ENCODE data around the gene CTNNA2. TPM values are rescaled to one million over a fixed set of nuclear protein-coding genes. Genes with fewer than 3 reads are reported as not detected.

Gene CTNNA2
- total RNA-seq, 1 experiment from 2014 or later, result not detected

- Histone ChIP-seq H2AFZ (no peak overlapping the region), H3K36me3 (ENCODE audit: low read depth) (no peaks in the 10 kb centered on the region), H3K9me2 (ENCODE audit: insufficient read depth) (no peaks in the 10 kb centered on the region), H3K9me3 (ENCODE audit: insufficient read depth, low read depth) (no peaks in the 10 kb centered on the region), H3K4me1 (replicated peaks; ENCODE audit: insufficient read depth) (no peaks in the 10 kb centered on the region), H3K27me3 (ENCODE audit: insufficient read depth, low read depth) (peaks cover 5% of the 10 kb centered on the region), H3K4me3 (no peak overlapping the region), H4K20me1 (ENCODE audit: insufficient read depth) (no peaks in the 10 kb centered on the region), H3F3A (ENCODE audit: insufficient read depth, low read depth) (no peaks in the 10 kb centered on the region), H3K79me2 (ENCODE audit: low read depth) (no peaks in the 10 kb centered on the region), H3K27ac (no peak overlapping the region), H3K4me2 (no peak overlapping the region)
- BruUV-seq (replicated peaks), result no TSS peak
- DNase-seq, result no peak
- POLR2A ChIA-PET (ENCODE audit: unreplicated experiment), result no interaction called here
- intact Hi-C loops (cut with micrococcal nuclease; ENCODE audit: unreplicated experiment), result no loop called here
- no peak for TF ChIP-seq CTCF (conservative IDR thresholded peaks at IDR 0.05)
- no peak for TF ChIP-seq EZH2 (IDR thresholded peaks at IDR 0.05; ENCODE audit: low read depth)
- CTCF ChIA-PET, result no interaction called here
Measured at GRCh38 chr2:80351231-80351630, 838.4 kb downstream of the CTNNA2 start.

DNA sequence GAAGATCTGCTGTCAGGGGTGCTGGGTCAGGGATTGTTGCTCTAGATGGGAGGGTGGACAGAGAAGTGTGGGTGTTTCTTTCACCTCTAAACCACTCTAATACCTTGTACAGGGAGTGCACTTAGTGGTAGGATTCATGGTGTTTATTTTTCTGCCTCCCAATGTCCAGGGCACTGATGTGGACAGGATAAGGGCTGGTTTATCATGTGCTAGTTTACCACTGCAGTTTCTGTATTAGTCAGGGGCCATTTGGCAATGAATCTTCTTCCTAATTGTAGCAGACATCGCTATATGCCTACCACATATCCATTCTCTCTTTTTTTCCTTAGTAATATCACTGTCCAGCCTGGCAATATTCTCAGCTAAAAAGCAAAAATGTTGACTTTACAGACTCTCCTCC lies 842.0 kb downstream of the CTNNA2 start:
- peaks cover 5% of the 10 kb centered on the region for H3K27me3 ChIP-seq (ENCODE audit: insufficient read depth, low read depth)
- POLR2A ChIA-PET (ENCODE audit: unreplicated experiment), result no interaction called here
- CTCF ChIA-PET, result no interaction called here
- H2AFZ ChIP-seq, result no peak overlapping the region
- H3K27ac ChIP-seq, result no peak overlapping the region
- no peak for DNase-seq
- H3K36me3 ChIP-seq (ENCODE audit: low read depth), result no peaks in the 10 kb centered on the region
- H3K4me1 ChIP-seq (replicated peaks; ENCODE audit: insufficient read depth), result no peaks in the 10 kb centered on the region
- TF ChIP-seq CTCF (conservative IDR thresholded peaks at IDR 0.05), result no peak
- no TSS peak for BruUV-seq (replicated peaks)
- H4K20me1 ChIP-seq (ENCODE audit: insufficient read depth), result no peaks in the 10 kb centered on the region
- H3K9me3 ChIP-seq (ENCODE audit: insufficient read depth, low read depth), result no peaks in the 10 kb centered on the region
- H3F3A ChIP-seq (ENCODE audit: insufficient read depth, low read depth), result no peaks in the 10 kb centered on the region
- no peak overlapping the region for H3K4me3 ChIP-seq
- no peaks in the 10 kb centered on the region for H3K9me2 ChIP-seq (ENCODE audit: insufficient read depth)
- H3K79me2 ChIP-seq (ENCODE audit: low read depth), result no peaks in the 10 kb centered on the region
- H3K4me2 ChIP-seq, result no peak overlapping the region
- intact Hi-C loops (cut with micrococcal nuclease; ENCODE audit: unreplicated experiment), result no loop called here

DNA sequence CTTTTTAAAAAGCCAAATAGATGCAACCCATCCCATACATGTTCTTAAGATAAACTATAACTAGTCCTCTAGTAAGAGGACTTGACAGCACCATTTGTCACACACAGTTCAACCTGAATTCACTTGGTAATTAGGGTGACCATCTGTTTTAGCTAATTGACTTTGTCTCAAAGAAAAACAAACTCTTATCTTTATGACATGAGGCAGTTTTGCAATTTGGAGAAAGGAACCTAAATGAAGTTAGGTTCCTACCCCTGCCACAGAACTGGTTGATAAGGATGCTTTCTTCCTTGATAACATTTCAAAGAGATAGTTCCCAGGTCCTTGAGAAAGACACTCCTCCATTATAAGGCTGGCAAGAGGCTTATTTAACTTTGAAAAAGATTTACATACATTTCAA lies 849.1 kb downstream of the CTNNA2 start:
- no peak for DNase-seq
- intact Hi-C loops (cut with micrococcal nuclease; ENCODE audit: unreplicated experiment), result no loop called here
- POLR2A ChIA-PET (ENCODE audit: unreplicated experiment), result no interaction called here
- Histone ChIP-seq H3K9me3 (ENCODE audit: insufficient read depth, low read depth) (no peaks in the 10 kb centered on the region), H3F3A (ENCODE audit: insufficient read depth, low read depth) (no peaks in the 10 kb centered on the region), H3K27me3 (ENCODE audit: insufficient read depth, low read depth) (peaks cover 9% of the 10 kb centered on the region; the same call in 1 of the 2 replicates), H3K36me3 (ENCODE audit: low read depth) (no peaks in the 10 kb centered on the region), H3K4me2 (no peak overlapping the region), H3K27ac (no peak overlapping the region), H3K4me3 (no peak overlapping the region), H4K20me1 (ENCODE audit: insufficient read depth) (no peaks in the 10 kb centered on the region), H3K4me1 (replicated peaks; ENCODE audit: insufficient read depth) (no peaks in the 10 kb centered on the region), H3K79me2 (ENCODE audit: low read depth) (no peaks in the 10 kb centered on the region), H3K9me2 (ENCODE audit: insufficient read depth) (no peaks in the 10 kb centered on the region), H2AFZ (no peak overlapping the region)
- CTCF ChIA-PET, result no interaction called here
- BruUV-seq (replicated peaks), result no TSS peak
- TF ChIP-seq CTCF (conservative IDR thresholded peaks at IDR 0.05) (no peak), EZH2 (IDR thresholded peaks at IDR 0.05; ENCODE audit: low read depth) (no peak)

Data from PC-9 (cell line).